SK-N-SH treated with all-trans-retinoic acid at 6 μM for 48 hours (cell line): ENCODE data around the gene DUSP12.

ENCODE experiments used
- ATAC-seq: fragments of 200-7000 bp; cut with Tn5 transposase; 3 replicates; pipeline ENCODE4 v1.9.1; 2020; ENCODE audit warnings: mild to moderate bottlenecking, moderate library complexity
- ARNTL ChIP-seq: fragments of 450-650 bp; formaldehyde crosslinking; IDR thresholded peaks from 2 replicates; pipeline ENCODE4 v1.5.0; 2020; ENCODE audit warnings: low read depth, mild to moderate bottlenecking, moderate library complexity, borderline replicate concordance
- CREB5 ChIP-seq: fragments of 250-450 bp; sonication (Bioruptor Pico); IDR thresholded peaks from 2 replicates; pipeline ENCODE4 v1.5.1; 2020; ENCODE audit warnings: low read depth, mild to moderate bottlenecking, moderate library complexity
- ESRRG ChIP-seq: fragments of 250-450 bp; sonication (Bioruptor Pico); IDR thresholded peaks from 2 replicates; pipeline ENCODE4 v1.6.1; 2021; ENCODE audit warnings: mild to moderate bottlenecking
- GLIS3 ChIP-seq: fragments of 250-450 bp; sonication (Bioruptor Pico); IDR thresholded peaks from 2 replicates; pipeline ENCODE4 v1.5.0; 2020; ENCODE audit warnings: mild to moderate bottlenecking, moderate library complexity
- ISL1 ChIP-seq: fragments of 250-450 bp; sonication (Bioruptor Pico); IDR thresholded peaks from 2 replicates; pipeline ENCODE4 v2.1.2; 2022; ENCODE audit warnings: mild to moderate bottlenecking, moderate library complexity
- OSR1 ChIP-seq: fragments of 250-450 bp; sonication (Bioruptor Pico); IDR thresholded peaks from 2 replicates; pipeline ENCODE4 v1.8.0; 2022; ENCODE audit warnings: moderate library complexity, mild to moderate bottlenecking, inconsistent platforms
- PPARA ChIP-seq: fragments of 250-450 bp; sonication (Bioruptor Pico); IDR thresholded peaks from 2 replicates; pipeline ENCODE4 v1.5.0; 2020; ENCODE audit warnings: mild to moderate bottlenecking, borderline replicate concordance
- RARB ChIP-seq: fragments of 250-450 bp; sonication (Bioruptor Pico); IDR thresholded peaks from 2 replicates; pipeline ENCODE4 v1.8.0; 2021; ENCODE audit warnings: mild to moderate bottlenecking, moderate library complexity
- SNAI2 ChIP-seq: fragments of 250-450 bp; sonication (Bioruptor Pico); IDR thresholded peaks from 2 replicates; pipeline ENCODE4 v1.5.0; 2020; ENCODE audit warnings: mild to moderate bottlenecking, moderate library complexity
- TCF4 ChIP-seq: fragments of 250-450 bp; sonication (Bioruptor Pico); IDR thresholded peaks from 2 replicates; pipeline ENCODE4 v1.8.0; 2021; ENCODE audit warnings: mild to moderate bottlenecking, moderate library complexity, borderline replicate concordance
- TOX ChIP-seq: fragments of 250-450 bp; sonication (Bioruptor Pico); IDR thresholded peaks from 2 replicates; pipeline ENCODE4 v1.8.0; 2021; ENCODE audit warnings: mild to moderate bottlenecking, moderate library complexity, borderline replicate concordance
- ZC3H10 ChIP-seq: fragments of 250-450 bp; sonication (Bioruptor Pico); IDR thresholded peaks from 2 replicates; pipeline ENCODE4 v1.5.1; 2021; ENCODE audit warnings: mild to moderate bottlenecking, moderate library complexity
- ZFP30 ChIP-seq: fragments of 450-650 bp; formaldehyde crosslinking; IDR thresholded peaks from 2 replicates; pipeline ENCODE4 v1.5.0; 2022; ENCODE audit warnings: mild to moderate bottlenecking, moderate library complexity
- ZNF565 ChIP-seq: fragments of 450-650 bp; formaldehyde crosslinking; conservative IDR thresholded peaks from 2 replicates; pipeline ENCODE4 v1.5.0; 2020; ENCODE audit warnings: low read depth, mild to moderate bottlenecking, moderate library complexity
- ZNF70 ChIP-seq: fragments of 450-650 bp; formaldehyde crosslinking; IDR thresholded peaks from 2 replicates; pipeline ENCODE4 v1.5.0; 2020; ENCODE audit warnings: mild to moderate bottlenecking, moderate library complexity
- ZNF8 ChIP-seq: fragments of 450-650 bp; formaldehyde crosslinking; IDR thresholded peaks from 2 replicates; pipeline ENCODE4 v1.5.0; 2020; ENCODE audit warnings: mild to moderate bottlenecking, moderate library complexity
- TF ChIP-seq, protein P1 (sequence below): fragments of 250-450 bp; sonication (Bioruptor Pico); IDR thresholded peaks from 2 replicates; pipeline ENCODE4 v1.5.1; 2021; ENCODE audit warnings: mild to moderate bottlenecking, moderate library complexity
- TF ChIP-seq, protein P2 (sequence below): fragments of 250-450 bp; sonication (Bioruptor Pico); IDR thresholded peaks from 2 replicates; pipeline ENCODE4 v1.8.0; 2021; ENCODE audit warnings: low read depth, mild to moderate bottlenecking, moderate library complexity, borderline replicate concordance

DUSP12 gene

DNA sequence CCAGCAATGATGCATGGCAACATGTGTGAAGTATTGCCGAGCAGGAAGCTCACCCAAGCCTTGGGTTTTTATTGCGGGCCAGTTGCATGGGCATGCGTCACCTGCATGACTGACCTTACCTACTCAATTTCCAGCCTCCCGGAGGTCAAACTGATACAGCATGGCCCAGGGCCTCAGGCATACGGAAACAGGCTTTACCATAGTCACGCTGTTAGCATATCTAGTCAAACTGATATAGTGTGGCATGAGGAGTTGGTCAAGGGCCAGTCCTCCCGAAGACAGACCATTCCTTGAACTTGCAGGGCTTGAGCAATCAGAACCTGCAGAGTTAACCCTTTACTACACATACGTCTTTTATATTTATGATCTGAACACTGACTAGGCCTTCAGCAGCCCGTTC, 6.4 kb upstream of the DUSP12 start:
- no peak for TF ChIP-seq ZNF565 (CRISPR knock-in tag)
- TF ChIP-seq SNAI2, result no peak
- no peak for TF ChIP-seq ZC3H10 (CRISPR knock-in tag)
- TF ChIP-seq, protein P1, sequence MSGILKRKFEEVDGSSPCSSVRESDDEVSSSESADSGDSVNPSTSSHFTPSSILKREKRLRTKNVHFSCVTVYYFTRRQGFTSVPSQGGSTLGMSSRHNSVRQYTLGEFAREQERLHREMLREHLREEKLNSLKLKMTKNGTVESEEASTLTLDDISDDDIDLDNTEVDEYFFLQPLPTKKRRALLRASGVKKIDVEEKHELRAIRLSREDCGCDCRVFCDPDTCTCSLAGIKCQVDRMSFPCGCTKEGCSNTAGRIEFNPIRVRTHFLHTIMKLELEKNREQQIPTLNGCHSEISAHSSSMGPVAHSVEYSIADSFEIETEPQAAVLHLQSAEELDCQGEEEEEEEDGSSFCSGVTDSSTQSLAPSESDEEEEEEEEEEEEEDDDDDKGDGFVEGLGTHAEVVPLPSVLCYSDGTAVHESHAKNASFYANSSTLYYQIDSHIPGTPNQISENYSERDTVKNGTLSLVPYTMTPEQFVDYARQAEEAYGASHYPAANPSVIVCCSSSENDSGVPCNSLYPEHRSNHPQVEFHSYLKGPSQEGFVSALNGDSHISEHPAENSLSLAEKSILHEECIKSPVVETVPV (CRISPR knock-in tag), result no peak
- no peak for TF ChIP-seq RARB
- no peak for TF ChIP-seq PPARA (CRISPR knock-in tag)
- TF ChIP-seq TOX (CRISPR knock-in tag), result no peak
- TF ChIP-seq GLIS3 (CRISPR knock-in tag), result no peak
- no peak for TF ChIP-seq OSR1 (CRISPR knock-in tag)
- TF ChIP-seq ARNTL (CRISPR knock-in tag), result no peak
- TF ChIP-seq ZNF70, result no peak
- TF ChIP-seq, protein P2, sequence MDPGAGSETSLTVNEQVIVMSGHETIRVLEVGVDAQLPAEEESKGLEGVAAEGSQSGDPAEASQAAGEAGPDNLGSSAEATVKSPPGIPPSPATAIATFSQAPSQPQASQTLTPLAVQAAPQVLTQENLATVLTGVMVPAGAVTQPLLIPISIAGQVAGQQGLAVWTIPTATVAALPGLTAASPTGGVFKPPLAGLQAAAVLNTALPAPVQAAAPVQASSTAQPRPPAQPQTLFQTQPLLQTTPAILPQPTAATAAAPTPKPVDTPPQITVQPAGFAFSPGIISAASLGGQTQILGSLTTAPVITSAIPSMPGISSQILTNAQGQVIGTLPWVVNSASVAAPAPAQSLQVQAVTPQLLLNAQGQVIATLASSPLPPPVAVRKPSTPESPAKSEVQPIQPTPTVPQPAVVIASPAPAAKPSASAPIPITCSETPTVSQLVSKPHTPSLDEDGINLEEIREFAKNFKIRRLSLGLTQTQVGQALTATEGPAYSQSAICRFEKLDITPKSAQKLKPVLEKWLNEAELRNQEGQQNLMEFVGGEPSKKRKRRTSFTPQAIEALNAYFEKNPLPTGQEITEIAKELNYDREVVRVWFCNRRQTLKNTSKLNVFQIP (CRISPR knock-in tag), result no peak
- no peak for TF ChIP-seq ZFP30 (CRISPR knock-in tag)
- no peak for TF ChIP-seq CREB5 (CRISPR knock-in tag)
- TF ChIP-seq TCF4, result no peak
- no peak for TF ChIP-seq ZNF8
- TF ChIP-seq ESRRG, result no peak

GRCh38 chr1:161747801-161748200, 1.8 kb upstream of the DUSP12 start:
- TF ChIP-seq ZNF8, result no peak
- ATAC-seq, result no peak

More for the DNA sequence above, 6.4 kb upstream of the DUSP12 start:
- no peak for ATAC-seq

GRCh38 chr1:161763522-161764098, 14.0 kb downstream of the DUSP12 start:
- TF ChIP-seq PPARA (CRISPR knock-in tag) (no peak), ZNF8 (no peak)

DNA sequence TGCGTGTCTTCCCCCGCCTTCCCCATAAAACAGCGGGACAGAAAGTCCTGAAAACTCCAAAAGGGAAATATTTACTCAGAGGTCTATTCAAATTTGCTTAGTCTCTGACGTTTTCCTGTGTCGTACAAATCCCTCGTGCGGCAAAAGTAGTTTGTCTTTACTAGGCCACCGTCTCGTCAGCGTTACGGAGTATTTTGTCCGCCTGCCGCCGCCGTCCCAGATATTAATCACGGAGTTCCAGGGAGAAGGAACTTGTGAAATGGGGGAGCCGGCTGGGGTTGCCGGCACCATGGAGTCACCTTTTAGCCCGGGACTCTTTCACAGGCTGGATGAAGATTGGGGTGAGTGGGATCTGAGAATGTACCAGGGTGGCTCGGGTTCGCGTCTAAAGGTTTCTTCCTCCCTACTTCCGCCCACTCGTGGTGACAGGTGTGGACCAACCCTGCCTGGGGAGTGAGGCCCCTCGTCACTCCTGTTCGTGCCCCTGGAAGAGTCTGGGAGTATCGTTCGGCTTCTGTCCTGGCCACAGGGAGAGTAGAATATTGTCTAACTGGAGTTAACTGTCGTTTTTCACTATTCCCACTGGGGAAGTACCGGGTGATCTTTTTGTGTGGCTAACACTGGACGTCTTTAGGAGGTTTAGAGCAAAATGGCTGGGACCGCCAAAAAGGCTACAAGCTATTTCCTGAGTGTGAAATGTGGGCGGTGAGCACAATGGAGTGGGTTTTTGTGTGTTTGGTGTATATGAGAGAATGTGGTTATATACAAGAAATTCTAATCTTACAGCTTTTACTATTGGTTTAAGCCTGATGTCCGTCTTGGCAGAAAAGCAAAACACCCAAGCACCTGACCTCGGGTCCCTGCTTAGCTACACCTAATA, 16.8 kb downstream of the DUSP12 start, which contains the start of gene ATF6:
TSS of gene ATF6 (plus strand) at position 219 of the 880 bp plus-strand sequence. CDS start at position 260, 41 bp downstream.
- 0 out of 2 replicates have a peak, but pooled peaks have one; percentile 28 for TF ChIP-seq TOX (CRISPR knock-in tag)
- TF ChIP-seq, protein P2 (CRISPR knock-in tag), result peak; percentile 88; the same call in 1 of the 2 replicates
- no peak for TF ChIP-seq ESRRG
- ATAC-seq, result peak; percentile 80

More at GRCh38 chr1:161763522-161764098, 14.0 kb downstream of the DUSP12 start:
- no peak for ATAC-seq

- TF ChIP-seq ESRRG (no peak), RARB (no peak), PPARA (CRISPR knock-in tag) (no peak), OSR1 (CRISPR knock-in tag) (no peak), GLIS3 (CRISPR knock-in tag) (no peak), ISL1 (CRISPR knock-in tag) (no peak), ARNTL (CRISPR knock-in tag) (no peak), TCF4 (no peak), ZNF70 (no peak)
- TF ChIP-seq, protein P1 (CRISPR knock-in tag), result no peak
- TF ChIP-seq, protein P2 (CRISPR knock-in tag), result no peak
- no peak for ATAC-seq
Observed at GRCh38 chr1:161768461-161768860, 18.9 kb downstream of the DUSP12 start.
